Mucosa of rectum (tissue), 2 donors: ENCODE measurements around the gene GPX2.
"Not testable (repeated sequence)": the region's sequence is repeated elsewhere in the genome, so short reads cannot be mapped to it uniquely, and the experiment has no call there.

Experiments used
- H3K27ac ChIP-seq, 2 donors: one replicate each; pipeline ENCODE4 v1.7.0; 2013; ENCODE audit warnings: inconsistent platforms in 2 of 2, low read depth in 2 of 2, low read length in 2 of 2
- H3K27me3 ChIP-seq, 2 donors: one replicate each; pipeline ENCODE4 v1.7.0; 2013; ENCODE audit warnings: low read length in 2 of 2; ENCODE audit not compliant: control insufficient read depth in 2 of 2, insufficient read depth in 2 of 2
- H3K36me3 ChIP-seq, 2 donors: one replicate each; pipeline ENCODE4 v1.7.0; 2013; ENCODE audit warnings: low read length in 2 of 2; ENCODE audit not compliant: control insufficient read depth in 2 of 2, insufficient read depth in 2 of 2
- H3K4me1 ChIP-seq, 2 donors: one replicate each; pipeline ENCODE4 v1.7.0; 2013; ENCODE audit warnings: low read length in 2 of 2, mild to moderate bottlenecking in 1 of 2; ENCODE audit not compliant: control insufficient read depth in 2 of 2, insufficient read depth in 2 of 2
- H3K4me3 ChIP-seq, 2 donors: one replicate each; pipeline ENCODE4 v1.7.0; 2013; ENCODE audit warnings: low read length in 2 of 2
- H3K9ac ChIP-seq, 2 donors: one replicate each; pipeline ENCODE4 v1.7.0; 2013; ENCODE audit warnings: low read length in 2 of 2, low read depth in 1 of 2, mild to moderate bottlenecking in 1 of 2
- H3K9me3 ChIP-seq, 2 donors: one replicate each; pipeline ENCODE4 v1.7.0; 2013; ENCODE audit warnings: low read length in 2 of 2; ENCODE audit not compliant: control insufficient read depth in 2 of 2
- donor health status: healthy.
- donor health status: Normal muscosa, but diverticular disease.

GPX2 gene

GRCh38 chr14:64918216-64918615 lies 24.3 kb downstream of the GPX2 start:
- Histone ChIP-seq H3K9ac (no peak overlapping the region), H3K36me3 (peaks cover 0 to 3% of the 10 kb centered on the region in 2 donors), H3K9me3 (no peaks in the 10 kb centered on the region), H3K4me1 (peaks cover 16 to 19% of the 10 kb centered on the region in 2 donors), H3K4me3 (no peak overlapping the region), H3K27me3 (no peaks in the 10 kb centered on the region), H3K27ac (no peak overlapping the region)

DNA sequence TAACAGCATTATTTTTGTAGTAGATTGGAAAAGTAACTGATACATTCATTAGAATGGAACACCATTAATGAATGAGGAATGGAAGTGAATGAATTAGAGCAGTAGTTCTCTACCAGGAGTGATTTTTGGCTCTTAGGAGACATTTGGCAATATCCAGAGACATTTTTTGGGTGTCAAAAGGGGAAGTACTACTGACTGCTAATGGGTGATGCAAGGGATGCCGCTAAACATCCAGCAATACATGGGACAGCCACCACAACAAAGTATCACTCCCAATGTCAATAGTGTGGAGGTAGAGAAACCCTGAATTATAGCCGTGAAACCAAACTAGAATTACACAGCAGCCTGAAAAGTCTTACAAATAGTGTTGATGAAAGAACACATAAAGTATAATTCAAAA lies 26.7 kb downstream of the GPX2 start:
- Histone ChIP-seq H3K9me3 (no peaks in the 10 kb centered on the region), H3K4me1 (peaks cover 16 to 19% of the 10 kb centered on the region in 2 donors), H3K27ac (no peak overlapping the region), H3K9ac (no peak overlapping the region), H3K27me3 (no peaks in the 10 kb centered on the region), H3K36me3 (peaks cover 0 to 3% of the 10 kb centered on the region in 2 donors), H3K4me3 (peak overlapping the region in 1 of 2 donors; percentile 93)

DNA sequence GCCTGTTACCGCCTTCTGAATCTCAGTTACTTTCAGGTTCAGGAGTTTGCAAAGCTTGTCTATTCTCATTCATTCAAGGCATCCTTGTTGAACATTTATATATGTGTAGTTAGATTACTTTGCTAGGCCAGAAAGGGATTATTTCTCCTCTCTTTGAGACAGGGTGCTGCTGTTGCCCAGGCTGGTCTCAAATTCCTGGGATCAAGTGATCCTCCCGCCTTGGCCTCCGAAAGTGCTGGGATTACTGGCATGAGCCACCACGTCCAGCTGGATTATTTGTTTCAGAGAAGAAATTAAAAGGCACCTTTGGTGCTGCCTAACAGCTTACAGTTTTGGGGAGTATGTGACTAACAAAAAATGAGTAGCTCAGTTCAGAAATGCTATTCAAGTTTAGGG lies 27.5 kb downstream of the GPX2 start:
- H3K4me1 ChIP-seq: peaks cover 16 to 19% of the 10 kb centered on the region in 2 donors
- no peaks in the 10 kb centered on the region for H3K9me3 ChIP-seq
- peak overlapping the region; percentile 91 to 93 for H3K27ac ChIP-seq
- H3K4me3 ChIP-seq: peak overlapping the region; percentile 93 to 98
- H3K36me3 ChIP-seq: peaks cover 0 to 3% of the 10 kb centered on the region in 2 donors
- no peaks in the 10 kb centered on the region for H3K27me3 ChIP-seq
- H3K9ac ChIP-seq: peak overlapping the region; percentile 97 to 100

GRCh38 chr14:64914237-64915028 lies 28.1 kb downstream of the GPX2 start, which contains the start of gene CHURC1:
Gene CHURC1 (plus strand): TSS chr14:64914455. CDS start chr14:64914496, 41 bp downstream.
- no peaks in the 10 kb centered on the region for H3K27me3 ChIP-seq
- no peaks in the 10 kb centered on the region for H3K9me3 ChIP-seq
- peak within 1 kb of the TSS; percentile 93 to 98 for H3K4me3 ChIP-seq
- peaks cover 16 to 19% of the 10 kb centered on the region in 2 donors for H3K4me1 ChIP-seq
- peak within 1 kb of the TSS; percentile 97 to 100 for H3K9ac ChIP-seq
- peak within 1 kb of the TSS; percentile 91 to 93 for H3K27ac ChIP-seq
- H3K36me3 ChIP-seq: peaks cover 0 to under 1% of the 10 kb centered on the region in 2 donors

DNA sequence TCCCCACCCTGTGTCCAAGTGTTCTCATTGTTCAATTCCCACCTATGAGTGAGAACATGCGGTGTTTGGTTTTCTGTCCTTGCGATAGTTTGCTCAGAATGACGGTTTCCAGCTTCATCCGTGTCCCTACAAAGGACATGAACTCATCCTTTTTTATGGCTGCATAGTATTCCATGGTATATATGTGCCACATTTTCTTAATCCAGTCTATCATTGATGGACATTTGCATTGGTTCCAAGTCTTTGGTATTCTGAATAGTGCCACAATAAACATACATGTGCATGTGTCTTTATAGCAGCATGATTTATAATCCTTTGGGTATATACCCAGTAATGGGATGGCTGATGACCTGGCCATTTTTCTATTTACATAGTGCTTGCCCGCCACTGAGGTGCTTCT lies 29.1 kb downstream of the GPX2 start:
- not testable (repeated sequence) for H3K36me3 ChIP-seq, H3K27me3 ChIP-seq, H3K9me3 ChIP-seq
- peak overlapping the region; percentile 91 to 93 for H3K27ac ChIP-seq
- H3K9ac ChIP-seq: peak overlapping the region; percentile 97 to 100
- peaks cover 16 to 19% of the 10 kb centered on the region in 2 donors for H3K4me1 ChIP-seq
- peak overlapping the region; percentile 93 to 98 for H3K4me3 ChIP-seq

DNA sequence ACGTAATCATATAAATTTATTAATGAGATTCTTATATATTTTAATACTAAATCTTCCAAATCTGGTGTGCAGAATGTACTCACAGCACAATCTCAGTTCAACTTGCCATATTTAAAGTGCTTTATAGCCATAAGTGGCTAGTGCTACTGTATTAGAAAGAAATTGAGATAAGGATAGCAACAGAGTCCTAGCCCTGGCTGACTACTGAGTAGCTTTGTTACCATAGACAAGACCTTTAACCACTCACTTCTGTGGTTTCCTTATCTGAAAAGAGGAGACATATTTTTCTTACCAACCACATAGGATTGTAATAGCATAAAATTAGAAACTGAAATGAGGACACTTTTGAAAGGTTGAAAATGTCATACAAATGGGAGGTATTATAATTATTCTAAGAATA lies 30.3 kb downstream of the GPX2 start:
- no peak overlapping the region for H3K4me3 ChIP-seq
- H3K4me1 ChIP-seq: peaks cover 16 to 19% of the 10 kb centered on the region in 2 donors
- no peak overlapping the region for H3K27ac ChIP-seq
- no peaks in the 10 kb centered on the region for H3K36me3 ChIP-seq
- no peaks in the 10 kb centered on the region for H3K9me3 ChIP-seq
- no peak overlapping the region for H3K9ac ChIP-seq
- H3K27me3 ChIP-seq: no peaks in the 10 kb centered on the region

- Histone ChIP-seq H3K9me3 (no peaks in the 10 kb centered on the region), H3K4me3 (no peak overlapping the region), H3K36me3 (no peaks in the 10 kb centered on the region), H3K4me1 (peaks cover 15 to 16% of the 10 kb centered on the region in 2 donors), H3K27me3 (no peaks in the 10 kb centered on the region), H3K27ac (no peak overlapping the region), H3K9ac (no peak overlapping the region)
These were observed 31.6 kb downstream of the GPX2 start for GRCh38 chr14:64910847-64911495.

- H3K36me3 ChIP-seq: no peaks in the 10 kb centered on the region
- H3K4me1 ChIP-seq: no peaks in the 10 kb centered on the region
- no peak overlapping the region for H3K27ac ChIP-seq
- no peak overlapping the region for H3K4me3 ChIP-seq
- no peaks in the 10 kb centered on the region for H3K9me3 ChIP-seq
- no peaks in the 10 kb centered on the region for H3K27me3 ChIP-seq
- H3K9ac ChIP-seq: no peak overlapping the region
These were observed 36.5 kb downstream of the GPX2 start for GRCh38 chr14:64906022-64906421.

- Histone ChIP-seq H3K9ac (no peak overlapping the region), H3K9me3 (no peaks in the 10 kb centered on the region), H3K27ac (no peak overlapping the region), H3K4me3 (no peak overlapping the region), H3K27me3 (peaks cover 0 to 2% of the 10 kb centered on the region in 2 donors), H3K36me3 (no peaks in the 10 kb centered on the region), H3K4me1 (no peaks in the 10 kb centered on the region)
These were observed 42.6 kb downstream of the GPX2 start for GRCh38 chr14:64899958-64900357.

GRCh38 chr14:64891839-64892375 lies 50.6 kb downstream of the GPX2 start:
- H3K27me3 ChIP-seq: peaks cover 0 to 3% of the 10 kb centered on the region in 2 donors
- no peak overlapping the region for H3K9ac ChIP-seq

More at GRCh38 chr14:64891839-64892375, 50.6 kb downstream of the GPX2 start:
- Histone ChIP-seq H3K4me1 (no peaks in the 10 kb centered on the region), H3K36me3 (no peaks in the 10 kb centered on the region), H3K27ac (no peak overlapping the region), H3K9me3 (no peaks in the 10 kb centered on the region), H3K4me3 (no peak overlapping the region)
